ENCODE measurements around the gene SH2B3. TPM values are rescaled to one million over a fixed set of nuclear protein-coding genes. Genes with fewer than 3 reads are reported as not detected.

Gene SH2B3
- total RNA-seq, 5 donors from 2014 or later (not counting 1 experiment from before 2014, with no cell fraction given) = 24.6 to 38.8 (median 28.8) TPM

GRCh38 chr12:111419784-111420183, 14.1 kb downstream of the SH2B3 start:
- Mint-ChIP-seq H3K9me3 (no peaks in the 10 kb centered on the region), H3K36me3 (peaks cover 34% of the 10 kb centered on the region), H3K27me3 (no peaks in the 10 kb centered on the region), H3K27ac (no peak overlapping the region), H3K4me3 (no peak overlapping the region), H3K4me1 (peaks cover 13 to 42% (median 36%) of the 10 kb centered on the region in 3 donors)
- ATAC-seq (replicated peaks in 1 of 4) (no peak), DNase-seq (no peak)
- peaks cover 4 to 28% of the 10 kb centered on the region in 2 experiments for H3K4me1 ChIP-seq (ENCODE audit: control insufficient read depth in 1 of 2, extremely low read depth in 1 of 2, insufficient read depth in 2 of 2, low read length in 2 of 2)
- H3K27me3 ChIP-seq (replicated peaks in 1 of 2; ENCODE audit: control insufficient read depth in 2 of 2, extremely low read depth in 1 of 2, insufficient read depth in 2 of 2, low read length in 1 of 2) = no peaks in the 10 kb centered on the region
- H3K36me3 ChIP-seq (ENCODE audit: control insufficient read depth in 2 of 2, extremely low read depth in 1 of 2, insufficient read depth in 1 of 2, low read length in 1 of 2) = peaks cover 9 to 34% of the 10 kb centered on the region in 2 donors
- H3K4me3 ChIP-seq (ENCODE audit: control insufficient read depth in 1 of 2, extremely low read depth in 1 of 2, low read length in 1 of 2) = no peak overlapping the region
- 100% methylated on average over 1 of the region's 5 CpGs for WGBS (ENCODE audit: insufficient coverage)
- ChIA-PET POLR2A (interaction anchor here in 1 of 2 donors (1.0 to 1.1 kb wide), 2 partner anchors 22 to 24 kb away, joined by 3 read pairs; no protein-coding TSS in a partner anchor), CTCF (interaction anchor here in 1 of 2 donors (0.7 to 1.6 kb wide), 2 partner anchors 32 to 393 kb away, joined by 3 to 4 read pairs; no protein-coding TSS in a partner anchor)
- H3K27ac ChIP-seq (ENCODE audit: low read length) = no peak overlapping the region
- no peaks in the 10 kb centered on the region for H3K9me3 ChIP-seq

GRCh38 chr12:111420494-111420893, 14.8 kb downstream of the SH2B3 start:
- peaks cover 29% of the 10 kb centered on the region for H3K36me3 Mint-ChIP-seq
- CTCF ChIA-PET = interaction anchor here (0.7 to 1.2 kb wide), 2 partner anchors 31 to 326 kb away, joined by 5 read pairs; no protein-coding TSS in a partner anchor

GRCh38 chr12:111424189-111424792, 18.6 kb downstream of the SH2B3 start:
- H3K27ac Mint-ChIP-seq = peak overlapping the region; percentile 87 to 92
- Histone ChIP-seq H3K4me3 (ENCODE audit: control insufficient read depth in 1 of 2, extremely low read depth in 1 of 2, low read length in 1 of 2) (no peak overlapping the region), H3K9me3 (no peaks in the 10 kb centered on the region), H3K36me3 (ENCODE audit: control insufficient read depth in 2 of 2, extremely low read depth in 1 of 2, insufficient read depth in 1 of 2, low read length in 1 of 2) (peaks cover 9 to 21% of the 10 kb centered on the region in 2 donors), H3K4me1 (ENCODE audit: control insufficient read depth in 1 of 2, extremely low read depth in 1 of 2, insufficient read depth in 2 of 2, low read length in 2 of 2) (peaks cover 39 to 58% of the 10 kb centered on the region in 2 experiments), H3K27ac (ENCODE audit: low read length) (peak overlapping the region; percentile 84), H3K27me3 (replicated peaks in 1 of 2; ENCODE audit: control insufficient read depth in 2 of 2, extremely low read depth in 1 of 2, insufficient read depth in 2 of 2, low read length in 1 of 2) (no peaks in the 10 kb centered on the region)
- DNase-seq = no peak
- peak overlapping the region in 1 of 3 donors; percentile 90 for H3K4me3 Mint-ChIP-seq
- POLR2A ChIA-PET = no interaction called here
- ATAC-seq (replicated peaks in 1 of 4) = no peak
- peaks cover 20% of the 10 kb centered on the region for H3K36me3 Mint-ChIP-seq
- no peaks in the 10 kb centered on the region for H3K27me3 Mint-ChIP-seq
- CTCF ChIA-PET = interaction anchor here (0.6 to 4.3 kb wide), 4 partner anchors 13 to 27 kb away, joined by 3 to 31 read pairs (median 4); no protein-coding TSS in a partner anchor
- no peaks in the 10 kb centered on the region for H3K9me3 Mint-ChIP-seq
- WGBS (ENCODE audit: insufficient coverage) = 74% methylated on average over 10 of the region's 11 CpGs
- peaks cover 42 to 66% (median 62%) of the 10 kb centered on the region in 3 donors for H3K4me1 Mint-ChIP-seq

More at GRCh38 chr12:111420494-111420893, 14.8 kb downstream of the SH2B3 start:
- DNase-seq (no peak), ATAC-seq (replicated peaks in 1 of 4) (no peak)
- peaks cover 15 to 44% (median 38%) of the 10 kb centered on the region in 3 donors for H3K4me1 Mint-ChIP-seq
- Histone ChIP-seq H3K27me3 (replicated peaks in 1 of 2; ENCODE audit: control insufficient read depth in 2 of 2, extremely low read depth in 1 of 2, insufficient read depth in 2 of 2, low read length in 1 of 2) (no peaks in the 10 kb centered on the region), H3K4me1 (ENCODE audit: control insufficient read depth in 1 of 2, extremely low read depth in 1 of 2, insufficient read depth in 2 of 2, low read length in 2 of 2) (peaks cover 9 to 30% of the 10 kb centered on the region in 2 experiments), H3K36me3 (ENCODE audit: control insufficient read depth in 2 of 2, extremely low read depth in 1 of 2, insufficient read depth in 1 of 2, low read length in 1 of 2) (peaks cover 9 to 34% of the 10 kb centered on the region in 2 donors), H3K9me3 (no peaks in the 10 kb centered on the region), H3K27ac (ENCODE audit: low read length) (no peak overlapping the region), H3K4me3 (ENCODE audit: control insufficient read depth in 1 of 2, extremely low read depth in 1 of 2, low read length in 1 of 2) (no peak overlapping the region)
- WGBS (ENCODE audit: insufficient coverage) = 97% methylated on average over 7 of the region's 7 CpGs
- H3K27me3 Mint-ChIP-seq = no peaks in the 10 kb centered on the region
- no peak overlapping the region for H3K4me3 Mint-ChIP-seq
- no peaks in the 10 kb centered on the region for H3K9me3 Mint-ChIP-seq
- POLR2A ChIA-PET = interaction anchor here (0.7 to 1.4 kb wide), 4 partner anchors 14 to 24 kb away, joined by 3 to 6 read pairs (median 3); no protein-coding TSS in a partner anchor
- peak overlapping the region in 1 of 2 donors; percentile 16 for H3K27ac Mint-ChIP-seq

- Histone ChIP-seq H3K4me1 (ENCODE audit: control insufficient read depth in 1 of 2, extremely low read depth in 1 of 2, insufficient read depth in 2 of 2, low read length in 2 of 2) (peaks cover 44 to 63% of the 10 kb centered on the region in 2 experiments), H3K9me3 (no peaks in the 10 kb centered on the region), H3K36me3 (ENCODE audit: control insufficient read depth in 2 of 2, extremely low read depth in 1 of 2, insufficient read depth in 1 of 2, low read length in 1 of 2) (peaks cover 9 to 17% of the 10 kb centered on the region in 2 donors), H3K4me3 (ENCODE audit: control insufficient read depth in 1 of 2, extremely low read depth in 1 of 2, low read length in 1 of 2) (no peak overlapping the region), H3K27ac (ENCODE audit: low read length) (peak overlapping the region; percentile 84), H3K27me3 (replicated peaks in 1 of 2; ENCODE audit: control insufficient read depth in 2 of 2, extremely low read depth in 1 of 2, insufficient read depth in 2 of 2, low read length in 1 of 2) (no peaks in the 10 kb centered on the region)
- ChIA-PET POLR2A (no interaction called here), CTCF (interaction anchor here (0.6 to 4.3 kb wide), 5 partner anchors 12 to 898 kb away, joined by 3 to 31 read pairs (median 6); no protein-coding TSS in a partner anchor)
- Mint-ChIP-seq H3K4me3 (peak overlapping the region in 1 of 3 donors; percentile 90), H3K9me3 (no peaks in the 10 kb centered on the region), H3K27ac (peak overlapping the region; percentile 87 to 92), H3K27me3 (no peaks in the 10 kb centered on the region), H3K36me3 (peaks cover 16% of the 10 kb centered on the region), H3K4me1 (peaks cover 43 to 71% (median 66%) of the 10 kb centered on the region in 3 donors)
- 90% methylated on average over 6 of the region's 6 CpGs for WGBS (ENCODE audit: insufficient coverage)
- DNase-seq = peak in 3 of 35 experiments; percentile 26 to 46 (median 33)
- peak in 2 of 4 experiments; percentile 13 to 43 for ATAC-seq (replicated peaks in 1 of 4)
Measured at GRCh38 chr12:111424793-111425251, 19.1 kb downstream of the SH2B3 start.

GRCh38 chr12:111425655-111426054, 19.9 kb downstream of the SH2B3 start:
- Histone ChIP-seq H3K4me3 (ENCODE audit: control insufficient read depth in 1 of 2, extremely low read depth in 1 of 2, low read length in 1 of 2) (peak overlapping the region in 1 of 2 donors; percentile 5), H3K27ac (ENCODE audit: low read length) (peak overlapping the region; percentile 84), H3K4me1 (ENCODE audit: control insufficient read depth in 1 of 2, extremely low read depth in 1 of 2, insufficient read depth in 2 of 2, low read length in 2 of 2) (peaks cover 45 to 72% of the 10 kb centered on the region in 2 experiments), H3K9me3 (no peaks in the 10 kb centered on the region), H3K36me3 (ENCODE audit: control insufficient read depth in 2 of 2, extremely low read depth in 1 of 2, insufficient read depth in 1 of 2, low read length in 1 of 2) (peaks cover 5 to 8% of the 10 kb centered on the region in 2 donors), H3K27me3 (replicated peaks in 1 of 2; ENCODE audit: control insufficient read depth in 2 of 2, extremely low read depth in 1 of 2, insufficient read depth in 2 of 2, low read length in 1 of 2) (no peaks in the 10 kb centered on the region)
- DNase-seq = no peak
- ChIA-PET CTCF (interaction anchor here (0.6 to 4.3 kb wide), 6 partner anchors 13 to 899 kb away, joined by 3 to 31 read pairs (median 4); no protein-coding TSS in a partner anchor), POLR2A (no interaction called here)
- Mint-ChIP-seq H3K36me3 (peaks cover 10% of the 10 kb centered on the region), H3K4me1 (peaks cover 51 to 76% (median 70%) of the 10 kb centered on the region in 3 donors), H3K4me3 (peak overlapping the region in 1 of 3 donors; percentile 90), H3K9me3 (no peaks in the 10 kb centered on the region), H3K27me3 (no peaks in the 10 kb centered on the region), H3K27ac (peak overlapping the region; percentile 87 to 92)
- ATAC-seq (replicated peaks in 1 of 4) = no peak
- WGBS (ENCODE audit: insufficient coverage) = 100% methylated on average over 4 of the region's 8 CpGs

Data from T-cell (primary cell).